Lower lobe of right lung (tissue), 2 donors: ENCODE data around the gene CALD1. TPM values are rescaled to one million over a fixed set of nuclear protein-coding genes. Genes with fewer than 3 reads are reported as not detected.
A peak's percentile ranks its signal among the peaks of the same experiment; 100 is the strongest.

Experiments
- ATAC-seq, 2 donors: fragments of 200-7000 bp; cut with Tn5 transposase; one replicate each; pipeline ENCODE4 v1.9.1; 2020 to 2022; ENCODE audit warnings: mild to moderate bottlenecking in 2 of 2, moderate library complexity in 2 of 2
- DNase-seq: peaks from one replicate; pipeline ENCODE4 v3.0.0-alpha.2; 2020
- H3K27ac ChIP-seq: fragments of 200-600 bp; one replicate; pipeline ENCODE4 v1.8.0; 2022
- H3K27me3 ChIP-seq: fragments of 200-600 bp; one replicate; pipeline ENCODE4 v1.8.0; 2022; ENCODE audit warnings: low read depth
- H3K36me3 ChIP-seq: fragments of 200-600 bp; one replicate; pipeline ENCODE4 v1.8.0; 2022; ENCODE audit warnings: mild to moderate bottlenecking
- H3K4me1 ChIP-seq: fragments of 200-600 bp; one replicate; pipeline ENCODE4 v1.8.0; 2022
- H3K4me3 ChIP-seq: fragments of 200-600 bp; one replicate; pipeline ENCODE4 v1.8.0; 2022; ENCODE audit warnings: mild to moderate bottlenecking
- H3K9me3 ChIP-seq: fragments of 200-600 bp; one replicate; pipeline ENCODE4 v1.8.0; 2022
- intact Hi-C: fragments of 100-400 bp; cut with DNase I; formaldehyde crosslinking; loops from one replicate; pipeline ENCODE4 v1.11.0; 2022
- total RNA-seq: library from RNA; stranded (reverse); fragmentation: NEBNext Ultra II Directional; extraction: Animal tissue kit (Norgen Biotek cat#: 25700); gene quantifications from one replicate; pipeline ENCODE4 v1.2.1, GENCODE V29; 2021
- TF ChIP-seq, protein P1 (sequence below): fragments of 200-600 bp; IDR thresholded peaks from one replicate; pipeline ENCODE4 v1.8.0; 2022; ENCODE audit warnings: antibody characterized with exemption, mild to moderate bottlenecking
- donor health status: DM: no; HTN: yes; CAD: no; lungs with severe emphysema.

The CALD1 gene
- total RNA-seq, 1 donor from 2014 or later, result 140 TPM

DNA sequence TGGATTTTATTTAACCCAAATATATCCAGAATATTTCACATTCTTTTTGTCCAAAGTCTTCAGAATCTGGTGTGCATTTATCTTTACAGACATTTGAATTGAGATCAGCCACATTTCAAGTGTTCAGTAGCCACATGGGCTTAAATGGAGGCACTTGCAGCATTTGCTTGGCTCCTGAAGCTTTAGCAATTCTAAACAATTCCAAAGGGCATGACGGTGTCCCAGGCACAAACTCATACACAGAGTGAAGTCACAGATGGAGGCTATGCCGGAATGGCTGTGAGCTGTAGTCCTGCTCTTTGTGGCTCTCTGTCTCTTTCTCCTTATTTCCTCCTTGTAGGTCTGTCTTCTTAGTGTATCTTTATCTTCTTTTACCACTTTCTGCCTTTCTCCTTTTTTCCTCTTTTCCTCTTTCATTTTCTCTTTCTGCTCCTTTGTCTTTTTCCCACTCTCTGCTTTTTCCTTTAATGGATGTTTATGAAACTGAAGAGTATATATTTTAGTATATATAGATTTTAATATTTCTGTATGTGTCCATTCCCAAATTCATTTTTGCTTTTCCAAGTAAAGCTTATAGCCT is 214.5 kb downstream of the CALD1 start:
- no peaks in the 10 kb centered on the region for H3K9me3 ChIP-seq
- peaks cover 30% of the 10 kb centered on the region for H3K4me1 ChIP-seq
- no peaks in the 10 kb centered on the region for H3K27me3 ChIP-seq
- intact Hi-C loops, result no loop called here
- H3K36me3 ChIP-seq, result peaks cover 31% of the 10 kb centered on the region
- no peak overlapping the region for H3K4me3 ChIP-seq
- no peak overlapping the region for H3K27ac ChIP-seq
- TF ChIP-seq, protein P1, sequence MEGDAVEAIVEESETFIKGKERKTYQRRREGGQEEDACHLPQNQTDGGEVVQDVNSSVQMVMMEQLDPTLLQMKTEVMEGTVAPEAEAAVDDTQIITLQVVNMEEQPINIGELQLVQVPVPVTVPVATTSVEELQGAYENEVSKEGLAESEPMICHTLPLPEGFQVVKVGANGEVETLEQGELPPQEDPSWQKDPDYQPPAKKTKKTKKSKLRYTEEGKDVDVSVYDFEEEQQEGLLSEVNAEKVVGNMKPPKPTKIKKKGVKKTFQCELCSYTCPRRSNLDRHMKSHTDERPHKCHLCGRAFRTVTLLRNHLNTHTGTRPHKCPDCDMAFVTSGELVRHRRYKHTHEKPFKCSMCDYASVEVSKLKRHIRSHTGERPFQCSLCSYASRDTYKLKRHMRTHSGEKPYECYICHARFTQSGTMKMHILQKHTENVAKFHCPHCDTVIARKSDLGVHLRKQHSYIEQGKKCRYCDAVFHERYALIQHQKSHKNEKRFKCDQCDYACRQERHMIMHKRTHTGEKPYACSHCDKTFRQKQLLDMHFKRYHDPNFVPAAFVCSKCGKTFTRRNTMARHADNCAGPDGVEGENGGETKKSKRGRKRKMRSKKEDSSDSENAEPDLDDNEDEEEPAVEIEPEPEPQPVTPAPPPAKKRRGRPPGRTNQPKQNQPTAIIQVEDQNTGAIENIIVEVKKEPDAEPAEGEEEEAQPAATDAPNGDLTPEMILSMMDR, result no peak
- DNase-seq (no peak), ATAC-seq (no peak)

DNA sequence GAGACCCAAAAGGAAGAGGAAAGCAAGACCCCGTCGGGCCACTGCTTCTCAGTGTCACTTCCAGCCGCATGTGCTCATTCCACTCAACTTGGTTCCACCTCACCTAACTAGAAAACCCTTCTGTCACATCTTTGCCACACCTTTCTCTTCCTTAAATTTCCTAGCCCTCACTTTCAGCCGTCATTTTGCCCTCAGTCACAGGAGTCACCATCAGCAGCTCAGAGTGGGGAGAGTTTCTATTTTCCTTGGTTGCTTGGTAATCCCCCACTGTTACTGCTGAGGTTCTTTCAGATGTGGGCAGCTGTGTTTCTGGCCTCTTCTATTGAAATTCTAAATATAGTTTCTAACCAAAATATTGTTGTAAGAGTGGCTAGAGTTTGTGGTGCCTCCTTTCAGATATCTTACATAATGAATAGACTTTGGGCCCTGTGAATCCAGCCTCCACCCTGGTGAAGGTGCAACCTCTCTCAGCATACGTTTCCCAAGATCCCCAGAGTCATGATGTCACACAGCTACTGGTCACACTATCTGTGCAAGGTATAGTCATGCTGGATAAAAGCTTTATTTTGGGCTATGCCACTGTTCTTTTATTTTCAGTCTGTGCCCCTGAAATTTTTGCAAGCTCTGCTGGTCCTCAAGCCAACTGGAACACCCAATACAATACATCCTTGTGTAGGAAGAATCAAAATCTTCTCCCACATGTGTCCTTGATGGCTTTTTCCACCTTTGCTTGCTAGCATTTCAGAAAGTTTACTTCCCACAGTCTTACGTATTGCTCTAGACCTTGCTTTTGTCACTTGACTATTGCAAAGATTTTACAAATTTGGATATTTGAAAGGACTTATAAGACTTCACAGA is 216.0 kb downstream of the CALD1 start:
- intact Hi-C loops, result no loop called here
- peaks cover 24% of the 10 kb centered on the region for H3K4me1 ChIP-seq
- no peaks in the 10 kb centered on the region for H3K27me3 ChIP-seq
- no peaks in the 10 kb centered on the region for H3K9me3 ChIP-seq
- peaks cover 21% of the 10 kb centered on the region for H3K36me3 ChIP-seq
- TF ChIP-seq, protein P1, result no peak
- DNase-seq, result no peak
- peak in 1 of 2 donors; percentile 41 for ATAC-seq
- H3K4me3 ChIP-seq, result no peak overlapping the region
- peak overlapping the region; percentile 5 for H3K27ac ChIP-seq

DNA sequence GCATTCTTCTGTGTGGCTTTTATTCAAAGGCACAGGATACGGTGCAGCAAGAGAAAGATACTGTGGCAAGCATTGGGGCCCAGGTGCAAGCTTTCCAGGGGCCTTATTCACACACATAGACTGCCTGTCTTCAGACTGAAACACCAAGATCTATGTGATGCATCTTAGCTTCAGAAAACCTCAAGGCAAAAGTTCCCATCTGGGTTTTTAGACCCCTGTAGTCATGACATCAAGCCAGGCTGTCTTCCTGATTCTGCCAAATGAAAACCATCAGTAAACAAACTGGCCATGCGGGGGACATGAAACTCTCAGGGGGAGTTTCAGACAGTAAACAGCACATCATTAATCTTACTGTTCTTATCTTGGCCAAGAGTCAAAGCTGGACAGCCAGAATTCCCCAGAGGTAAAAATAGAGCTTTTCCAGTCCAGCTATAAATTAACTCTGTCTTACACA is 216.7 kb downstream of the CALD1 start:
- DNase-seq (no peak), ATAC-seq (peak in 1 of 2 donors; percentile 39)
- intact Hi-C loops, result no loop called here
- no peaks in the 10 kb centered on the region for H3K9me3 ChIP-seq
- peaks cover 24% of the 10 kb centered on the region for H3K4me1 ChIP-seq
- peaks cover 21% of the 10 kb centered on the region for H3K36me3 ChIP-seq
- no peaks in the 10 kb centered on the region for H3K27me3 ChIP-seq
- no peak overlapping the region for H3K27ac ChIP-seq
- no peak overlapping the region for H3K4me3 ChIP-seq
- TF ChIP-seq, protein P1, result no peak

DNA sequence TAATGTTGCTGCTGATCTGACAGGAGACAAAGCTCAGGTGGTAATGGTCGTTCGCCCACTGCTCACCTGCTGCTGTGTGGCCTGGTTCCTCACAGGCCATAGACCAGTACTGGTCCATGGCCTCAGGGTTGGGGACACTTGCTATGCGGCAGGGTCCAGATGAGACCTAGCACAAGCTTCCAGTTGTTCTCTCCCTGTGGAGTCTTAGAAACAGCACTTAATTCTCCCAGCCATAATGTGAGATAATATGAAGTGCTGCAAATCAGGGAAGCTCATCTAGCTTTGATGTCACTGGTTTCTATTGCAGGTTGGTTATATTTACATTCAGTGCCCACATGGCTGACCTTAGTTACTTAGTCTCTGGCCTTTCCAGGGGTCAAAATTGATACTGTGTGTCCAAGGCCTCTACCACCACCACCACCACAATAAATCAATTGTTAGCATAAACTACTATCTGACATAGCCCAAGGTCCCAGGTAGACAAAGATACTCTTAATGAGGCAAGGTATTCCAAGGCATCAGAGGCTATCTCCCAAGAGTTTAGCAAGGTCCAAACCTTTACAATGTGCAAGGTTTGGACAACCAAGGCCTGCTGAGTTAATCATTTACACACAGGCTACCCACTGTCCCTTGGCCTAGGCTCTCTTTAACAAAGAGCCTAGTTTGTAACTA is 217.9 kb downstream of the CALD1 start:
- peak in 1 of 2 donors; percentile 28 for ATAC-seq
- intact Hi-C loops, result no loop called here
- Histone ChIP-seq H3K27ac (no peak overlapping the region), H3K4me3 (no peak overlapping the region), H3K4me1 (peaks cover 13% of the 10 kb centered on the region), H3K9me3 (no peaks in the 10 kb centered on the region), H3K27me3 (no peaks in the 10 kb centered on the region), H3K36me3 (peaks cover 21% of the 10 kb centered on the region)
- TF ChIP-seq, protein P1, result no peak
- DNase-seq, result no peak

DNA sequence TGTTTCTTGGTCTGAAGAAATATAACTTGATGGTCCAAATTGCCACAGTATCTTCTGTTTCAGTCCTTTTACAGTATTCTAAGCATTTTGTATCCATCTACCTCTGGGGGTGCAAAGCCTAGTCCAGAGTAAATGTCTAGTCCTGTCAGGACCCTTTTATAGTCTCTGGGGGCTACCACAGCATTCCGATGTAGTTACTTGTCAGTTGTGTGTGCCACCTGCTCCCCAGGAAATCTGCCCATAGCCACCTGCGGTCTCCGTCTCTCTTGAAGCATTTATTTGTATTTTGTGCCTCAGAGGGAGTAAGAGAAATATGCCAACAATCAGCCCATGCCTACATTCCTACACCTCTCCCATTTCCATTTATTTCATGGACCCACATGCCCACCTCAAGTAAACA is 219.7 kb downstream of the CALD1 start:
- Histone ChIP-seq H3K27ac (no peak overlapping the region), H3K27me3 (no peaks in the 10 kb centered on the region), H3K9me3 (no peaks in the 10 kb centered on the region), H3K36me3 (peaks cover 11% of the 10 kb centered on the region), H3K4me3 (no peak overlapping the region), H3K4me1 (peaks cover 9% of the 10 kb centered on the region)
- intact Hi-C loops, result no loop called here
- ATAC-seq, result no peak
- TF ChIP-seq, protein P1, result no peak
- no peak for DNase-seq
